ENCODE results near the gene WARS2. TPM values are rescaled to one million over a fixed set of nuclear protein-coding genes. Genes with fewer than 3 reads are reported as not detected.

Gene WARS2
- total RNA-seq, 1 donor from 2014 or later, result 20.6 TPM

DNA sequence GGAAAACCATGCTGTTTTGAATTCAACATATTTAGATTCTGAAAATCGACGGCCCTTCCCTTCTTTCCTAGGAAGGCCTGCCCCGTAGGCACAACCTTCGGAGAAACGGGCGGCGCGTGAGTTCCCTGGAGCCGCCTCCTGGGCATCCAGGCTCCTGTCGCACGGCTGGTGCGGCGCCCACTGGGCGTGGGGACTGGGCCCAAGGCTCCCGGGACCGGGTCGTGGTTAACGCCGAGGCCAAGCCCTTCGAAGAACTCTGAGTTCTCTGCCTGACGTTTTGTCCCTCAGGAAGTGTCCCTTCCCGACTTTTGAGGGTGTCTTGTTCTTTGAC, 133.1 kb downstream of the WARS2 start:
- Mint-ChIP-seq H3K4me3 (no peak overlapping the region), H3K9me3 (peaks cover 4% of the 10 kb centered on the region), H3K27me3 (ENCODE audit: insufficient read depth) (peaks cover 56% of the 10 kb centered on the region), H3K36me3 (ENCODE audit: low read depth) (peaks cover 4% of the 10 kb centered on the region), H3K27ac (no peak overlapping the region), H3K4me1 (ENCODE audit: low read depth) (peaks cover 9% of the 10 kb centered on the region)
- no peak for DNase-seq (ENCODE audit: low spot score)
- intact Hi-C loops (cut with micrococcal nuclease), result no loop called here

DNA sequence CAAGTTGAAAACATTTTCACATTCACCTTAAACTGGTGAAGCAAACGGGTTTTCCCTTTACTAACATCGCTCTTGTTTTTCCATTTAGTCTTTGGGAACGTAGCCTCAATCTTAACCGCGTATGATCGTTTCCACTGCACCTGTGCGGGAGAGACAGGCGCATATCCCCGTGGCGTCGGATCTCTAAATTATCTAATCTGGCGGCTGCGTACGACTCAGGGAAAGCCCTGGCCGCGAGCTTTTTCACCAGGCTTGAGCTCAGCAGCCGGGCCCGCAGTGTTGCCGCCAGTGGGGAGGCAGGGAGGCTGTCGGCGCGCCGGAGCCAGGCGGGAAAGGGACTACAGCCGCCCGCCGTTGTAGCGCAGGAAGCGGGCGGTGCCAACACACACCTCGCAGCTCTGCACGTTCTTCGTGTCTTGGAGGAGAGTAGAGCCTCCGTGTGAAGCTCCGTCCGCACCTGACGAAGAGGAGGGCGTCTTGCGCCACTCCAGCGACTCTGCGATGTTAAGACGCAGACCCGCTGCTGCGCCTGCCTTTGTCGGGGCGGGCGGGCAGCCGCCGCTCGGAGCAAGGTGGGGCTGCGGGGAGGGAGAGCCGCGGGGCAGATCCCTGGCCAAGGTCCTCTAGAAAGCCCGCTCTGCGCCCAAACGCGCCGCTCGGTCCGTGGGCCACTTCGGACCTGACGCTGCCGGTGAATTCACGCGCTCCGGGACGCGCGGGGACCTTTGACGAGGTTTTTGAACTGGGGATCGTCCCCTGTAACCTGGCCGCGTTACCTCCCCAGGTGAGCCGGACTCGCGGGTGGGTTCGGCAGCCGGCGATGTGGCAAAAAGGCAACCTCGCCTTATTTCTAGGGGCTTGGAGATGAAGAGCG, 133.8 kb downstream of the WARS2 start:
- DNase-seq (ENCODE audit: low spot score), result no peak
- Mint-ChIP-seq H3K9me3 (peaks cover 4% of the 10 kb centered on the region), H3K27ac (peak overlapping the region; percentile 48), H3K4me3 (no peak overlapping the region), H3K4me1 (ENCODE audit: low read depth) (peaks cover 15% of the 10 kb centered on the region), H3K27me3 (ENCODE audit: insufficient read depth) (peaks cover 62% of the 10 kb centered on the region), H3K36me3 (ENCODE audit: low read depth) (peaks cover 4% of the 10 kb centered on the region)
- intact Hi-C loops (cut with micrococcal nuclease), result loop anchor here (1.0 kb wide), 2 partner anchors 17 to 22 kb away; no protein-coding TSS in a partner anchor

DNA sequence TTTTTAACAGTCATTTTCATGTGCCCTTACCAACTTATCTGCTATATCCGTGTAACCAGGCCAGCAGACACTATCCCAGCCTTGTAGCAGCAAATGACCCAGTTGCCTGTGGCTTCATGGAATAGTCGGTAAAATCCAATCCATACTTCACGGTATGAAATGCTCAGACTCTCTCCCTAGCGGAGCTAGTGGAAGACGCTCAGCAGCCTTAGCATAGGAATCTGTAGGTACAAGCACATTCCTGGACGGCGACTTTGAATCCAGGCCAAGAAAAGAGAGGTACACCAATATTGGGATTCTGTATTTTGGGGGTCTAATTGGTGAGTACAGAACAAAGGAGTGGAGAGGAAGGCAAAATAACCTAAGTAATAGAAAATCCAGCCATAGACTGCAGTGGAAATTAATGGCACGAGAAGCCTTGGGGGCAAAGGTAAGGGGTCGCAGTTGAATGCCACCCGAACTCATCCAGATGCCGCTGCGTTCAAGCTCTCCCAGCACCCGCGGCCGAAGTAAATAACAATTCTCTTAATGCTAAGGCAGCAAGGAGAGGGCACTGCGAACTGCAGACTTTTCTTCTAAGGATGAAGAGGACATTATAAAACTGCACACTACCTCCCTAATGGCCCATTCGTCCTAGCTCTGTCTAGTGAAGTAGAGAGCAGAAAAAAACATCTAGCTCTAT, 134.6 kb downstream of the WARS2 start:
- peaks cover 4% of the 10 kb centered on the region for H3K9me3 Mint-ChIP-seq

DNA sequence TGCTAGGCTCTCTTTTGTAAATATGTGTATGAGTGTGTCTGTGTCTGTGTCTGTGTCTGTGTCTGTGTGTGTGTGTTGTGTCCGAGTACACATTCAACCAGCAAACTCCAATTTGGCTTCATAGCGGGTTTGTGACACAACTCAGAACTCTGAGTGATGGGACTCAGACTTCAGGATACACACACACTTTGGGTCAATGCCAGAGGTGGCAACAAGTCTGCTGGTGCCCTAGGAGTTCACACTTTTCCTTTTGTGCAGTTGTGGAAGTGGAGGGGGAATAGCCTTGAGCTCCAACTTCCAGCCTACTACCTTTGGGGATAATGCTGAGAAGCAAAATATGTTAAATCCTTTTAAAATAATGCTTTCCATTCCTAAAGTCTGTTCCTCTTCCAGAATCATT, 135.7 kb downstream of the WARS2 start:
- intact Hi-C loops (cut with micrococcal nuclease), result no loop called here
- no peak for DNase-seq (ENCODE audit: low spot score)
- H3K27ac Mint-ChIP-seq, result no peak overlapping the region
- peaks cover 4% of the 10 kb centered on the region for H3K9me3 Mint-ChIP-seq
- no peak overlapping the region for H3K4me3 Mint-ChIP-seq
- peaks cover 15% of the 10 kb centered on the region for H3K4me1 Mint-ChIP-seq (ENCODE audit: low read depth)
- H3K27me3 Mint-ChIP-seq (ENCODE audit: insufficient read depth), result peaks cover 68% of the 10 kb centered on the region
- H3K36me3 Mint-ChIP-seq (ENCODE audit: low read depth), result peaks cover 4% of the 10 kb centered on the region

More for the DNA sequence above, 134.6 kb downstream of the WARS2 start:
- Mint-ChIP-seq H3K4me3 (no peak overlapping the region), H3K27me3 (ENCODE audit: insufficient read depth) (peaks cover 64% of the 10 kb centered on the region), H3K36me3 (ENCODE audit: low read depth) (peaks cover 4% of the 10 kb centered on the region), H3K27ac (peak overlapping the region; percentile 48), H3K4me1 (ENCODE audit: low read depth) (peaks cover 15% of the 10 kb centered on the region)
- intact Hi-C loops (cut with micrococcal nuclease), result loop anchor here (1.0 kb wide), 2 partner anchors 17 to 22 kb away; no protein-coding TSS in a partner anchor
- no peak for DNase-seq (ENCODE audit: low spot score)

DNA sequence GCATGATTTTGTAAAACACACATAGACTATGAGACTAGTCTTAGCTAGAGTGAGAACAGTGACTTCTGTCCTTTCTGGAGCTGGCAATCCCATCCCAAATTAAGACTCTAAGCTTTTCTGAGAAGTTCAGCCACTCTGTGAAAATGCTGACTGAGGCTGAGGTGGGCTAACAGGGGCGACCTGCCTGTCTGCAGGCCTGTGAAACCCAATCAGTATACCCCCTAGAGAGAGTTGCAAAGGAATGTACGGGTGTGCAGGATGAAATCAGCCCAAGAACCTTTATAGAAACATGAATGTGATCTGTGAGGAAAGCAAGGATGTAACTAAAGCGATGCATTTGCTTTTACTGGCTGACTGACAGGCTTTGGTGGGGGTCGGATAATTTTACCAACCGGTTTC, 136.3 kb downstream of the WARS2 start:
- Mint-ChIP-seq H3K27ac (no peak overlapping the region), H3K9me3 (peaks cover 4% of the 10 kb centered on the region), H3K36me3 (ENCODE audit: low read depth) (peaks cover 4% of the 10 kb centered on the region), H3K27me3 (ENCODE audit: insufficient read depth) (peaks cover 71% of the 10 kb centered on the region), H3K4me1 (ENCODE audit: low read depth) (peaks cover 15% of the 10 kb centered on the region), H3K4me3 (no peak overlapping the region)
- intact Hi-C loops (cut with micrococcal nuclease), result no loop called here
- DNase-seq (ENCODE audit: low spot score), result no peak

DNA sequence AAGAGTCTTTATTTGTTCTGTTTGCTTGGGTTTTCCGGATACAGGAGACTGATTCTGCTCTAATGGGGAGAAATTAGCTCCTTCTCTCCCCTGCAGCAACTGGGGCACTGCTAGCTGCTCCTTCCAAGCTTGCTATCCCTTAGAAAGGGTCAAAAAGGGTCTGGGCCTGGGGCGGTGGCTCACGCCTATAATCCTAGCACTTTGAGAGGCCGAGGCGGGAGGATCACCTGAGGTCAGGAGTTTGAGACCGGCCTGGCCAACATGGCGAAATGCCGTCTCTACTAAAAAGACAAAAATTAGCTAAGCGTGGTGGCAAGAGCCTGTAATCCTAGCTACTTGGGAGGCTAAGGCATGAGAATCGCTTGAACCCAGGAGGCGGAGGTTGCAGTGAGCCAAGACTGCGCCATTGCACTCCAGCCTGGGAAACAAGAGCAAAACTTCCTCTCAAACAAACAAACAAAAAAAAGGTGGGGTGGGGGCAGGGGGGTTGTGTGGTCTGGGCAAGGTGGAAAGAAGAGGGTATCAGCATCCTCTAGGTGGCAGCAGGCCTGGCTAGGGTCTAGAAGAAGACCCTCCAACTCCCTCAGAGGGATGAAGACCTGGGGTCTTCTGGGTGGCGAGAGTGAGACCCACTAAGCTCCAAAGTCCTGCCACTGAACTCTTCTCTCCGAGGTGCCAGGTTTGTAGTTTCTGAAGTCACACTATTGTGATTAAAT, 136.9 kb downstream of the WARS2 start:
- no peak overlapping the region for H3K4me3 Mint-ChIP-seq
- H3K27me3 Mint-ChIP-seq (ENCODE audit: insufficient read depth), result peaks cover 70% of the 10 kb centered on the region
- H3K9me3 Mint-ChIP-seq, result peaks cover 4% of the 10 kb centered on the region
- DNase-seq (ENCODE audit: low spot score), result no peak
- H3K27ac Mint-ChIP-seq, result no peak overlapping the region
- intact Hi-C loops (cut with micrococcal nuclease), result no loop called here
- H3K36me3 Mint-ChIP-seq (ENCODE audit: low read depth), result peaks cover 4% of the 10 kb centered on the region
- peaks cover 10% of the 10 kb centered on the region for H3K4me1 Mint-ChIP-seq (ENCODE audit: low read depth)

DNA sequence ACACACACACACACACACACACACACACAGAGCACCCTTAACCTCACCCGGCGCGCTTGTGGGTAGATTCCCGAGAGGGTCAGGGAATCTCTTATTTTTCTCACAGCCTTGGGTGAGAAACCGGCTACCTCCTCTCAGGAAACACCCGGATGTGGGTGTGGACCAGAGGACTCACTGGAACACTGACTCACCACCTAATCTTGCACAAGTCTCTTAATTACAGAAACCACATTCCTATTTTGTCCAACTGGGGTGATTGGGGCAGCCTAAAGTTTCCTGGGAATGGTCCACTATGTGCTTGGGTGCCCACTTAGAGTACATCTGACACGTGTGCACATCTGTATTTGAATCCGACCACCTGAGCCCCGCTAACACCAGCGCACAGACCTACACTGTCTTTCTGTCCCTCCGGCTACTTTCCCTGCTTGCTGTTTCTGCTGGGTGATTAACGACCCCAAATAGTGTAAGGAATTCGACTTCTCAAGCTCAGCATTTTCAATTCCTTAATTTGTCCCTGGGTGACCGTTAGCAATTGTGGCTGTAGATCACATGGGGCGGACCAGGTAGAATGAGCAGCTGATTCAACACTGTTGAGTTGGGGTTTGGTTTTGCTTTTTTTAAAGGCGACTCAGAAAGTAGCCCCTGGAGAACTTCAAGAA, 138.3 kb downstream of the WARS2 start:
- intact Hi-C loops (cut with micrococcal nuclease), result no loop called here
- Mint-ChIP-seq H3K9me3 (peaks cover 4% of the 10 kb centered on the region), H3K27ac (peak overlapping the region; percentile 23), H3K36me3 (ENCODE audit: low read depth) (peaks cover 4% of the 10 kb centered on the region), H3K4me3 (no peak overlapping the region), H3K4me1 (ENCODE audit: low read depth) (peaks cover 7% of the 10 kb centered on the region), H3K27me3 (ENCODE audit: insufficient read depth) (peaks cover 73% of the 10 kb centered on the region)
- no peak for DNase-seq (ENCODE audit: low spot score)

DNA sequence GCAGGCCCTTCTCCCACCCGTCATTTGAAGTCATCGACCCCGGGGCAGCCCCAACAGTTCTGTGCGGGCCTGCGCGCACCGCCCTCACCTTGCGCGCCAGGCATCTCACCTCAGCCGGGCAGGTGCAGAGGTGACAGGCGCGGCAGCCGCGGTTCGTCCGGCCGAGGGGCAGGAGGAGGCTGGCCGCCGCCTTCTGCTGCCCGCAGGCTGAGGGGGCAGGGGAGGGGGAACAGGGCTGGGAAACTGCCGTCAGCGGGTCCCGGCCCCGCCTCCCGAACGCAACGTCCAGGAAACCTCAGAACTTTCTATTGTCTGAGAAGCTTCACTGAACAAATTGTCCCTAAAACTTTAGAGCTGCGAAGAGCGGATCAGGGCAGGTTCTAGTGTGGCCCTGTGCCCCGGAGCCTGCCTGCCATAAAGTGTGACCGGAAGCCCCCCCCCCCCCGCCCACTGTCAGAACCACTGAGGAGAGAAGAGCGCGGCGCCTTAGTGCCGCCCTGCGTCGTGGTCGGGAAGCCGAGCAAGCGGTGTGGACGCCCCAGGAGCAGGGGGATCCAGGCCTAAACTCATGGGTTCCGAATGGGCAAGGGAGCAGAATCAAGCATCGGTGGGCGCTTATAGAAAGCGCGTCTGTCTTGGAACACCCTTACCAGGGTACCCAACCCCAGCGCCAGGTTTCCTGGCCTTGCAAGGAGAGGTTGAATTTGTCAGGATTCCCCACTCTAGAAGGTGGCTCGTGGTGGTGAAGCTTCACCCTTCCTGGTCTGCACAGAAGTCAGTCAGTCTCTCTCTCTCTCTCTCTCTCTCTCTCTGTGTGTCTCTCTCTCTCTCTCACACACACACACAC, 139.0 kb downstream of the WARS2 start:
- Mint-ChIP-seq H3K4me1 (ENCODE audit: low read depth) (peaks cover 7% of the 10 kb centered on the region), H3K27me3 (ENCODE audit: insufficient read depth) (peaks cover 75% of the 10 kb centered on the region), H3K36me3 (ENCODE audit: low read depth) (peaks cover 4% of the 10 kb centered on the region), H3K27ac (peak overlapping the region; percentile 23), H3K4me3 (no peak overlapping the region), H3K9me3 (peaks cover 4% of the 10 kb centered on the region)
- no peak for DNase-seq (ENCODE audit: low spot score)
- intact Hi-C loops (cut with micrococcal nuclease), result loop anchor here (2.0 kb wide), 1 partner anchor 15 kb away; no protein-coding TSS in a partner anchor

DNA sequence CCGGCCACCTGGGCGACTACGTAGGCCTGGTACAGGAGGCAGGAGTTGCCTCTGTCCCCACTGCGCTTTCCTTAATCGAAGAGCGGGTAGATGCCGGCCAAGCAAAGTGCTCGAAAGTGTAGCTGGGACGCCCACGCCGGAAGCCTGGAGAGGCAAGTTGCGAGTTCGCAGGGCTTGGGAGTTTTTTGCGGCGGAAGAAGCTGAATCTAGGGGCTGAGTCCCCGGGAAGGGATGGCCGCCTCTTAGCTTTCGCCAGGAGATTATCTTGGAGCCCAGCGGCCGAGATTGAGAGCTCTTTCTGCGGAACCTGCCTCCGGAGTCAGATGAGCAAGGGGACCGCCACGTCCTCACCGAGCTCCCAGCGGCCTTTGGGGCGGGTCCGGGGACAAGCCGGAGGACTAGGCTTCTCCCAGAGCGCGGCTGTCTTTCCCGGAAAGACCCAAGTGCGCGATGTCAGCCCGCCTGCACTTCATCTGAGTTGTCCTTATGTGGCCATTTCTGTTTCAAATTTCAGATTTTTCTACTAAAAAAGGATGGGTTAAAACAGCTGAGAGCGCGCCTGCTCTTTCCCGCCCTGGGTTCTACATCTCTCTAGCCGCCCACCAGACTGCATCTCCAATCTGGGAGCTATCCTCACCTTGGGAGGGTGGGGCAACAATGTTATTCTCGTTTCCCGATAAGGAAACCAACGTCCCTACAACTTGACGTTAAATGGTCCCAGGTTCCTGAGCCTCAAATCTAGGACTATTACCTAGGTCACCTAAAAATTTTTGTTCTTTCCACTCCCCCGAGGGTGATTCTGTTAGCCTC, 139.9 kb downstream of the WARS2 start:
- H3K27me3 Mint-ChIP-seq (ENCODE audit: insufficient read depth), result peaks cover 67% of the 10 kb centered on the region
- H3K9me3 Mint-ChIP-seq, result peaks cover under 1% of the 10 kb centered on the region
- H3K4me1 Mint-ChIP-seq (ENCODE audit: low read depth), result peaks cover 7% of the 10 kb centered on the region
- H3K36me3 Mint-ChIP-seq (ENCODE audit: low read depth), result peaks cover under 1% of the 10 kb centered on the region
- H3K27ac Mint-ChIP-seq, result no peak overlapping the region
- DNase-seq (ENCODE audit: low spot score), result no peak
- intact Hi-C loops (cut with micrococcal nuclease), result loop anchor here (1.0 to 2.0 kb wide), 2 partner anchors 8 to 14 kb away; no protein-coding TSS in a partner anchor
- H3K4me3 Mint-ChIP-seq, result no peak overlapping the region

DNA sequence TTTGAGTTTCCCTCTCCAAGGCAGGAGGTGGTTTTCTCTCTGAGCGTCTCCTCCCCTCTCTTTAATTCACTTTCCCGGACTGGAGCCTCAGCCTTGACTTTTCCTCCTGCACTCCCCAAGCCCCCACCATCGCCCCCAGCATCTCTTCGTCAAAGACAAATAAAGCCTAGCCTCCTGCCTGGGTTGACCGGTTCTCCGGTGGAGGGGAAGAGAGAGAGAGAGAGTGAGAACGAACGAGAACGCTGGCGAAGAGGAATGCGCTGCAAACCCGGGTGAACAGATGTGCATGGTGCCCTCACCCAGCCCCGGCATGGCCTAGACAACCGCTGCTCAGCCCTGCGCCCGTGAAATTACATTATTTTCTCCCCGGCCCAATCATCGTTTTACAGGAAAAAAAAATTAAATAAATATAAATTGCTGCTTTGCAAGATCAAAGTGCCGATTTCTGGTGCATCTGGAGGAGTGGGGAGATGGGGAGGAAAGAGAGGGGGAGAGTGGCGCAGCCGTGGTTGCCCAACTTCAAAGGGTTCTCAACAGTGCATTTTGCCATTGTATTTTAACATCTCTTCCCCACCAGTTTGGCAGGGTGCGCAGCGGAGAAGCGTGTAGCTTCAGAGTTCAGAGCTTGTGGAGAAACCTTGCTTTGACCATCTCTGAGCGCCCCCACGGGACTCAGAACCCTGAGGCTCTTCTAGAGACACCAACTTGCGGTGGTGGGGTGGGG, 140.9 kb downstream of the WARS2 start:
- Mint-ChIP-seq H3K4me3 (no peak overlapping the region), H3K36me3 (ENCODE audit: low read depth) (no peaks in the 10 kb centered on the region), H3K4me1 (ENCODE audit: low read depth) (peaks cover 7% of the 10 kb centered on the region), H3K27me3 (ENCODE audit: insufficient read depth) (peaks cover 66% of the 10 kb centered on the region), H3K27ac (no peak overlapping the region), H3K9me3 (no peaks in the 10 kb centered on the region)
- intact Hi-C loops (cut with micrococcal nuclease), result loop anchor here (1.0 to 2.0 kb wide), 2 partner anchors 7 to 13 kb away; no protein-coding TSS in a partner anchor
- DNase-seq (ENCODE audit: low spot score), result no peak

DNA sequence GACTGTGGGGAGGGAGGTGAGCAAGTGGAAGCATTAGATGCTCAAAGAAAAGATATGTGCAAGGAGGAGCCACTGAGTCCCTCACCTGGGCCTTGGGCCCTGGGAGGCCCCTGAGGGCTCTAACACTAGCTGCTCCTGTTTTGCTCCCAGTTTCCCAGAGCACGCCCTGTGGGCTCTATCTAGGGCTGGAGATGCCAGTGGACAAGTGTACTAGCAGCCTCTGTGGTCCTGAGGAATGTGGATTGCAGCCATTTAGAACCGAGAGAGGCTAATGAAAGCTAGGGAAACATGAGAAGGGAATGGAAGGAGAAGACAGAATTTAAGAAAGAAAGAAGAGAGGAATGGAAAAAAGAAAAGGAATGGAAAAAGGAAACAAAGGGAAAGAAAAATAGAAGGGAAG, 142.3 kb downstream of the WARS2 start:
- intact Hi-C loops (cut with micrococcal nuclease), result no loop called here
- Mint-ChIP-seq H3K36me3 (ENCODE audit: low read depth) (no peaks in the 10 kb centered on the region), H3K27me3 (ENCODE audit: insufficient read depth) (peaks cover 65% of the 10 kb centered on the region)

More for the DNA sequence above, 142.3 kb downstream of the WARS2 start:
- Mint-ChIP-seq H3K4me1 (ENCODE audit: low read depth) (peaks cover 7% of the 10 kb centered on the region), H3K4me3 (no peak overlapping the region), H3K9me3 (no peaks in the 10 kb centered on the region), H3K27ac (no peak overlapping the region)
- no peak for DNase-seq (ENCODE audit: low spot score)

Measured in activated T-helper 1 cell treated with anti-CD3 and anti-CD28 coated beads, Interleukin-12 subunit alpha, Interleukin-12 subunit beta, Interleukin-2, Interleukin-4 antibody, amounts not matched to agents 30 ng/mL and 10 ng/mL and 1 ng/mL, durations not matched to agents 14 hours and 24 hours and 36 hours (primary cell).